Gastroesophageal sphincter (tissue), 3 donors: ENCODE data around the gene ATRN.

Experiments used
- CTCF ChIP-seq, 4 experiments: fragments of 200-600 bp in 2 of 4; fragments of 450-650 bp in 2 of 4; sonication (generic) in 1 of 4; IDR thresholded peaks; one replicate each; pipeline ENCODE4 v1.5.1; 2017 to 2019; ENCODE audit warnings: antibody characterized with exemption in 4 of 4, mild to moderate bottlenecking in 2 of 4, moderate library complexity in 2 of 4
- EP300 ChIP-seq: sonication (generic); formaldehyde crosslinking; IDR thresholded peaks from one replicate; pipeline ENCODE4 v1.6.1; 2017; ENCODE audit warnings: antibody characterized with exemption, mild to moderate bottlenecking
- POLR2AphosphoS5 ChIP-seq: sonication (generic); formaldehyde crosslinking; IDR thresholded peaks from one replicate; pipeline ENCODE4 v1.6.1; 2017; ENCODE audit warnings: antibody characterized with exemption

- no peak for TF ChIP-seq CTCF (IDR thresholded peaks at IDR 0.05)
- TF ChIP-seq POLR2AphosphoS5 = no peak
- no peak for TF ChIP-seq EP300
These were observed 151.6 kb downstream of the ATRN start for GRCh38 chr20:3622406-3622805.
